ENCODE data around the gene TMEM229A.

- TF ChIP-seq POLR2A (IDR thresholded peaks at IDR 0.05; ENCODE audit: low read length): no peak
- no peak for TF ChIP-seq GATA1 (IDR thresholded peaks at IDR 0.05; ENCODE audit: low read depth, low read length)
Measured at GRCh38 chr7:124012864-124013263, 20.0 kb downstream of the TMEM229A start.
